ENCODE measurements around the gene WASF3.

DNA sequence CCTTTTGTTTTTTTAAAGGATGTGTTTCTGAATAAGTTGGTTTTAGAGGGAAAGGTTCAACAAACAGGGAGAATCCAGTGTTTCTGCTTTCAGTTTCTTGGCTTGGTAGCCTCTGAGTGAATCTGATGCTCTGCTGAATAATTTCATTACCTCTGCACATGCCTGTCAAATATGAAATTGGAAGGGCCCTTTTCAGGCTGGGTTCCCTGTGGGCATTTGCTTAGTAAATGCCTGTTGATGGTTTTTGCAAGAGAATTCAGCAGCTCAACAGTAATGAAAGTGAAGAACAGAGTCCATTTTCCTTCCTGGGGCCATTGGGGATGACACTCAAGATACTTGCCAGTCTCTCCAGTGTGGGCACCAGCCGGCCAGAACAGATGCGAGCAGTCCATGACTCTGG is 128.8 kb downstream of the WASF3 start:
- TF ChIP-seq, protein P1, sequence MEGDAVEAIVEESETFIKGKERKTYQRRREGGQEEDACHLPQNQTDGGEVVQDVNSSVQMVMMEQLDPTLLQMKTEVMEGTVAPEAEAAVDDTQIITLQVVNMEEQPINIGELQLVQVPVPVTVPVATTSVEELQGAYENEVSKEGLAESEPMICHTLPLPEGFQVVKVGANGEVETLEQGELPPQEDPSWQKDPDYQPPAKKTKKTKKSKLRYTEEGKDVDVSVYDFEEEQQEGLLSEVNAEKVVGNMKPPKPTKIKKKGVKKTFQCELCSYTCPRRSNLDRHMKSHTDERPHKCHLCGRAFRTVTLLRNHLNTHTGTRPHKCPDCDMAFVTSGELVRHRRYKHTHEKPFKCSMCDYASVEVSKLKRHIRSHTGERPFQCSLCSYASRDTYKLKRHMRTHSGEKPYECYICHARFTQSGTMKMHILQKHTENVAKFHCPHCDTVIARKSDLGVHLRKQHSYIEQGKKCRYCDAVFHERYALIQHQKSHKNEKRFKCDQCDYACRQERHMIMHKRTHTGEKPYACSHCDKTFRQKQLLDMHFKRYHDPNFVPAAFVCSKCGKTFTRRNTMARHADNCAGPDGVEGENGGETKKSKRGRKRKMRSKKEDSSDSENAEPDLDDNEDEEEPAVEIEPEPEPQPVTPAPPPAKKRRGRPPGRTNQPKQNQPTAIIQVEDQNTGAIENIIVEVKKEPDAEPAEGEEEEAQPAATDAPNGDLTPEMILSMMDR (conservative IDR thresholded peaks at IDR 0.05; ENCODE audit: low read depth in 2 of 2), result no peak
- TF ChIP-seq EZH2 (IDR thresholded peaks at IDR 0.05; ENCODE audit: low read depth, unreplicated experiment) (no peak), POLR2AphosphoS5 (IDR thresholded peaks at IDR 0.05; ENCODE audit: low read depth) (no peak), CREB1 (CRISPR knock-in tag; IDR thresholded peaks at IDR 0.05; ENCODE audit: low read depth) (no peak), EZH2phosphoT487 (IDR thresholded peaks at IDR 0.05; ENCODE audit: unreplicated experiment) (no peak), ETS1 (IDR thresholded peaks at IDR 0.05) (no peak), JUNB (IDR thresholded peaks at IDR 0.05; ENCODE audit: unreplicated experiment) (no peak), ZNF114 (CRISPR knock-in tag; IDR thresholded peaks at IDR 0.05) (no peak)
- TF ChIP-seq, protein P2, sequence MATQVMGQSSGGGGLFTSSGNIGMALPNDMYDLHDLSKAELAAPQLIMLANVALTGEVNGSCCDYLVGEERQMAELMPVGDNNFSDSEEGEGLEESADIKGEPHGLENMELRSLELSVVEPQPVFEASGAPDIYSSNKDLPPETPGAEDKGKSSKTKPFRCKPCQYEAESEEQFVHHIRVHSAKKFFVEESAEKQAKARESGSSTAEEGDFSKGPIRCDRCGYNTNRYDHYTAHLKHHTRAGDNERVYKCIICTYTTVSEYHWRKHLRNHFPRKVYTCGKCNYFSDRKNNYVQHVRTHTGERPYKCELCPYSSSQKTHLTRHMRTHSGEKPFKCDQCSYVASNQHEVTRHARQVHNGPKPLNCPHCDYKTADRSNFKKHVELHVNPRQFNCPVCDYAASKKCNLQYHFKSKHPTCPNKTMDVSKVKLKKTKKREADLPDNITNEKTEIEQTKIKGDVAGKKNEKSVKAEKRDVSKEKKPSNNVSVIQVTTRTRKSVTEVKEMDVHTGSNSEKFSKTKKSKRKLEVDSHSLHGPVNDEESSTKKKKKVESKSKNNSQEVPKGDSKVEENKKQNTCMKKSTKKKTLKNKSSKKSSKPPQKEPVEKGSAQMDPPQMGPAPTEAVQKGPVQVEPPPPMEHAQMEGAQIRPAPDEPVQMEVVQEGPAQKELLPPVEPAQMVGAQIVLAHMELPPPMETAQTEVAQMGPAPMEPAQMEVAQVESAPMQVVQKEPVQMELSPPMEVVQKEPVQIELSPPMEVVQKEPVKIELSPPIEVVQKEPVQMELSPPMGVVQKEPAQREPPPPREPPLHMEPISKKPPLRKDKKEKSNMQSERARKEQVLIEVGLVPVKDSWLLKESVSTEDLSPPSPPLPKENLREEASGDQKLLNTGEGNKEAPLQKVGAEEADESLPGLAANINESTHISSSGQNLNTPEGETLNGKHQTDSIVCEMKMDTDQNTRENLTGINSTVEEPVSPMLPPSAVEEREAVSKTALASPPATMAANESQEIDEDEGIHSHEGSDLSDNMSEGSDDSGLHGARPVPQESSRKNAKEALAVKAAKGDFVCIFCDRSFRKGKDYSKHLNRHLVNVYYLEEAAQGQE (IDR thresholded peaks at IDR 0.05; ENCODE audit: unreplicated experiment), result no peak

Data from GM23338 (cell line).